ENCODE results near the gene CHST15. TPM values are rescaled to one million over a fixed set of nuclear protein-coding genes. Genes with fewer than 3 reads are reported as not detected.

CHST15 gene
- total and polyA plus RNA-seq, 8 donors, result 4.8 to 17.3 (median 12.4) TPM

DNA sequence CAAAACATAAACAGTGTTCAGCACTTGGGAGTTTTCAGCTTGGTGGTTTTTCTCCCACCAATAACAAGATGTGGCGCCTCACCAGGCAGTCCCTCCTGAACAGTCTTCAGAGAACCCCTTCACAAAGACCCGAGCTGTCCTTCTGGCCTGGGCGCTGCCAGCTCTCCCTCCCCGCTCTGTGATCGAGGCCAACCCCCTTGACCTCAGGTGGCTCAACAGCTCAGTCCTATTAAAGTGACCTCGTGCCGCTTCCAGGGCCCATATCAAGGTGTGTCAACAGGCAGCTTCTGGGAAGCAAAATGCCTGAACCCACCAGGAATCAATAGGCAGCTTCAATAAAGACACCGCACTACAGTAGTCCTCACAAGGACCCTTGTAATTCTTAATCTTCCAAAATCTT, 63.3 kb downstream of the CHST15 start:
- no peaks in the 10 kb centered on the region for H3K27me3 ChIP-seq
- no peak for FAIRE-seq
- TF ChIP-seq, protein P1, sequence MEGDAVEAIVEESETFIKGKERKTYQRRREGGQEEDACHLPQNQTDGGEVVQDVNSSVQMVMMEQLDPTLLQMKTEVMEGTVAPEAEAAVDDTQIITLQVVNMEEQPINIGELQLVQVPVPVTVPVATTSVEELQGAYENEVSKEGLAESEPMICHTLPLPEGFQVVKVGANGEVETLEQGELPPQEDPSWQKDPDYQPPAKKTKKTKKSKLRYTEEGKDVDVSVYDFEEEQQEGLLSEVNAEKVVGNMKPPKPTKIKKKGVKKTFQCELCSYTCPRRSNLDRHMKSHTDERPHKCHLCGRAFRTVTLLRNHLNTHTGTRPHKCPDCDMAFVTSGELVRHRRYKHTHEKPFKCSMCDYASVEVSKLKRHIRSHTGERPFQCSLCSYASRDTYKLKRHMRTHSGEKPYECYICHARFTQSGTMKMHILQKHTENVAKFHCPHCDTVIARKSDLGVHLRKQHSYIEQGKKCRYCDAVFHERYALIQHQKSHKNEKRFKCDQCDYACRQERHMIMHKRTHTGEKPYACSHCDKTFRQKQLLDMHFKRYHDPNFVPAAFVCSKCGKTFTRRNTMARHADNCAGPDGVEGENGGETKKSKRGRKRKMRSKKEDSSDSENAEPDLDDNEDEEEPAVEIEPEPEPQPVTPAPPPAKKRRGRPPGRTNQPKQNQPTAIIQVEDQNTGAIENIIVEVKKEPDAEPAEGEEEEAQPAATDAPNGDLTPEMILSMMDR (IDR thresholded peaks at IDR 0.05), result no peak
- no peak overlapping the region for H3K4me3 ChIP-seq
- no peaks in the 10 kb centered on the region for H3K9me3 ChIP-seq
- DNase-seq, result no peak
- no peak overlapping the region for H3K27ac ChIP-seq
- 35 to 42% methylated on average over 8 of the region's 8 CpGs for WGBS, 2 donors
- no peaks in the 10 kb centered on the region for H3K4me1 ChIP-seq
- no peak for ATAC-seq
- no peaks in the 10 kb centered on the region for H3K36me3 ChIP-seq
- intact Hi-C loops (cut with DNase I), result no loop called here

DNA sequence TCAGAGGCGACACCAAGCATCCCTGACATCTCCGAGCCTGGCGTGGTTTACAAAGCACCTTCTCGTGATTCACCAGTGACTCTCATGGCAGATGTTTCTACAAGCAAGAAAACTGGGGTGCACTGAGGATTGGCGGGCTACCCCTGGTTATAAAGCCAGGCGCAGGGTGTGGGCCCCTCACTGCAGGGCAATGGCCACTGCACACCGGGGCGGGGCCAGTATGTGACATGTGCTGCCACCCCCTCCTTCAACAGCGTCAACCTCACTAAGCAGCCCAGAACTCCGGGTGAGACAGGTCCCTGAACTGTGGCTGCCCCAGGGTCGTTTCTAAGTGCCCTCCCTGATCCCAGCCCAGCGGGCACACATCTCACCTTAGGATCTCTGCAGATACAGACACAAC, 63.8 kb downstream of the CHST15 start:
- Histone ChIP-seq H3K36me3 (no peaks in the 10 kb centered on the region), H3K27ac (no peak overlapping the region), H3K27me3 (no peaks in the 10 kb centered on the region), H3K9me3 (no peaks in the 10 kb centered on the region), H3K4me1 (no peaks in the 10 kb centered on the region), H3K4me3 (no peak overlapping the region)
- ATAC-seq (no peak), FAIRE-seq (no peak), DNase-seq (no peak)
- 76 to 79% methylated on average over 12 of the region's 12 CpGs for WGBS, 2 donors
- TF ChIP-seq, protein P1 (IDR thresholded peaks at IDR 0.05), result no peak
- intact Hi-C loops (cut with DNase I), result no loop called here

DNA sequence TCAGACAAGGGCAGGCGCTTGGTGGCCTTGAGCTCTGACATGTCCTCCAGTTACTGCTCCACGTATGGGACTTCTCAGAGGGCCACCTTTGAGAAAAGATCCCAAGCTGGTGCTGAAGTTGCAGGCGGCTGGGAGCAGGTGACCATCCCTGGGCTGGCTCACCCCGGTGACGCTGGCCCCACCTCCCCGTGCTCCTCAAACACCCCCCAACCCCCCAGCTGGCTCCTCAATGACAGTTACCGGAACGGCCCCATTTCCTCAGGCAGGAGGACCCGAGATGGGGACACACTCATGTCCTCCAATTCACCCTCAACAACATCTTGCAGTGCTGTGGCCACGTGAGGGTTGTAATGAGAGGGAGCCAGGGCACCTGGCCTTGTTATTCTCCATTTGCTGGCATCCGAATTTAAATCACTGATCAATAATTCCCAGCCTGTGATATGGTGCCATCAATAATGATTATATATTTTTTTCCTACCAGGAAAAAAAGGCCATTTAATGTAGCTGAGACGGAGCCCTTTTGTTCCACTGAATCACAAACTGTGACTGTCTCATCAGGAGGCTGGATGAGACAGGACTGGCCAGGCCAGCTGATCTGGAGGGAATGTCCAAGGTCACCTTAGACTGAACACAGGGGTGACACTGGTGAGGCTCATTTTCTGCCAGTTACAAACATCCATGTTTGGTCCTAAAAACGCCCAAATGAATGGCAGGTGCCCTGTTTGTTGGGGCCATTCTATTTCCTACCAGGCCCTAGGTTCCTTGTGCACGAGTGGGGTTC, 64.5 kb downstream of the CHST15 start:
- WGBS, 2 donors, result 62 to 67% methylated on average over 14 of the region's 14 CpGs
- no peak overlapping the region for H3K27ac ChIP-seq
- intact Hi-C loops (cut with DNase I), result no loop called here
- H3K4me1 ChIP-seq, result no peaks in the 10 kb centered on the region
- ATAC-seq, result no peak
- H3K36me3 ChIP-seq, result no peaks in the 10 kb centered on the region
- no peaks in the 10 kb centered on the region for H3K27me3 ChIP-seq
- no peak overlapping the region for H3K4me3 ChIP-seq
- no peaks in the 10 kb centered on the region for H3K9me3 ChIP-seq
- FAIRE-seq, result no peak
- TF ChIP-seq, protein P1 (IDR thresholded peaks at IDR 0.05), result no peak
- no peak for DNase-seq

DNA sequence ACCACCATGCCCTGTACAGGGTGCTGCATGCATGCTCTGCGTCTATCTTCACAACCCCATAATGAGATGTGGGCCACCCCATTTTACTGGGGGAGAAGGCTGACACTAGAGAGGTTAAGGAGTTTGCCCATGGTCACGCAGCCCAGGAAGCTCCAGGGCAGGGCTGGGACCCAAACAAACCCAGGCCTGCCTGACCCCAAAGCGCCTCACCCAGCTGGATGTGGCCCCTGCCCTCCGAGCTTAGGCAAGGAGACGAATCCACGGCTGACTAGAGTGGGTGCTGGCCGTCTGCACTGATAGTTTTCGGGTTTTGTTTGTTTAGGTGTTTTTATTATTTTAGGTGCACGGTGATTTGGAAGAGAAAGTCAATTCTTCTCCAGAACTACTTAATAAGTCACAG, 65.7 kb downstream of the CHST15 start:
- FAIRE-seq, result no peak
- no peaks in the 10 kb centered on the region for H3K4me1 ChIP-seq
- WGBS, 2 donors, result 66 to 71% methylated on average over 9 of the region's 9 CpGs
- H3K9me3 ChIP-seq, result no peaks in the 10 kb centered on the region
- TF ChIP-seq, protein P1 (IDR thresholded peaks at IDR 0.05), result no peak
- no peaks in the 10 kb centered on the region for H3K36me3 ChIP-seq
- intact Hi-C loops (cut with DNase I), result no loop called here
- ATAC-seq, result no peak
- no peak overlapping the region for H3K27ac ChIP-seq
- H3K4me3 ChIP-seq, result no peak overlapping the region
- H3K27me3 ChIP-seq, result no peaks in the 10 kb centered on the region
- DNase-seq, result no peak

DNA sequence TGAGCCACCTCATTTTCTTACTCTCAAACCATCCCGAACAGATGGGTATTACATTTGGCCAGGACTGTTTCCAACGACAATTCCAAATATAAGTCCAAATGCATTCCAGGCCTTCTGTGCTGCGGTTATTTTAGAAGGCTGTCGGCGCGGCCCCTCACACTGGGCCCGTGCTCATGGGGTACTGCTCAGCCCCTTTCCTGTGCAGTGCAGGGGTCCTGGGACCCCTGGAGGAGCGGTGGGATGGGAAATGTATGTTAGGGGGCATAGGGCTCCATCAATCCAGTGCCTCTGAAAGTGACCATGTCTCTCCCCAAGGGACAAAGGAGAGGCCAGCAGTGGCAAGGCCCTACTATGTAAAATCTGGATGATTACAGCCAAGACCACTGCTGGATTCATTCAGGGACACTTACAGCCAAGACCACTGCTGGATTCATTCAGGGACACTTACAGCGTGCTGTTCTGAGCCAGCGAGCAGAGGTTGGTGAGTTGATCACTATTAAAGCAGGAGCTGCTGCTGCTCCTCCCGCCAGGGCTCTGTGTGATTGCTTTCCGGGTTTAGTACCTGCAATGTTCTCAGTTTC, 66.3 kb downstream of the CHST15 start:
- no peak for ATAC-seq
- Histone ChIP-seq H3K9me3 (no peaks in the 10 kb centered on the region), H3K36me3 (no peaks in the 10 kb centered on the region), H3K4me3 (no peak overlapping the region), H3K4me1 (no peaks in the 10 kb centered on the region), H3K27ac (no peak overlapping the region), H3K27me3 (no peaks in the 10 kb centered on the region)
- TF ChIP-seq, protein P1 (IDR thresholded peaks at IDR 0.05), result no peak
- no peak for FAIRE-seq
- no peak for DNase-seq
- intact Hi-C loops (cut with DNase I), result no loop called here
- WGBS, 2 donors, result 66 to 81% methylated on average over 12 of the region's 12 CpGs
